HCT116 (cell line): ENCODE measurements around the gene GPAM. TPM values are rescaled to one million over a fixed set of nuclear protein-coding genes. Genes with fewer than 3 reads are reported as not detected.

Experiments
- ATAC-seq: fragments of 200-7000 bp; cut with Tn5 transposase; 2 replicates; pipeline ENCODE4 v1.9.1; 2020; ENCODE audit warnings: mild to moderate bottlenecking, moderate library complexity
- BruUV-seq: library from RNA; stranded (reverse); fragments of 400-500 nt; replicated peaks from 2 replicates; lab custom pipeline; 2021; lab: Mats Ljungman, UMichigan
- CTCF ChIA-PET: fragments of 300-600 bp; sonication (Branson Sonifier 250); formaldehyde crosslinking; loops from one replicate; lab custom pipeline; 2021; ENCODE audit warnings: antibody characterized with exemption; lab: Charles Lee
- POLR2A ChIA-PET: fragments of 300-600, 350-600 bp; sonication (Branson Sonifier 250); formaldehyde crosslinking; loops from one replicate; lab custom pipeline; 2021; ENCODE audit warnings: antibody characterized with exemption; lab: Charles Lee
- RAD21 ChIA-PET, 2 experiments: fragments of 300-600 bp; sonication (Branson Sonifier 250); formaldehyde crosslinking; loops; one replicate each; lab custom pipeline; 2023; ENCODE audit warnings: low total read pairs in 2 of 2; ENCODE audit not compliant: uncharacterized antibody in 2 of 2, unreplicated experiment in 2 of 2, low non-redundant PET in 1 of 2; lab: Charles Lee
- DNase-seq: peaks from one replicate; pipeline ENCODE4 v3.0.0-alpha.2; 2010; ENCODE audit warnings: low read depth, low spot score
- H2AFZ ChIP-seq: fragments of 200-600 bp; shearing (Covaris generic), sonication (generic); 2 replicates; pipeline ENCODE4 v1.6.1; 2017; ENCODE audit warnings: low read depth, mixed run types, mixed read lengths, antibody characterized with exemption, low read length; ENCODE audit not compliant: poor library complexity, severe bottlenecking
- H3K27ac ChIP-seq: 2 replicates; pipeline ENCODE4 v1.5.1; 2012; ENCODE audit warnings: low read depth, low read length
- H3K27me3 ChIP-seq: fragments of 200-600 bp; sonication (generic); 2 replicates; pipeline ENCODE4 v1.6.1; 2016; ENCODE audit warnings: mixed run types, low read length, mixed read lengths; ENCODE audit not compliant: insufficient read depth
- H3K36me3 ChIP-seq, 2 experiments: fragments of 200-500 bp in 1 of 2; fragments of 200-600 bp in 1 of 2; sonication (Bioruptor generic) in 1 of 2; sonication (generic) in 1 of 2; 2 replicates each; pipeline versions ENCODE4 v1.5.1 to v1.6.1; 2014 to 2016; ENCODE audit warnings: low read length in 2 of 2, inconsistent platforms in 1 of 2, mixed read lengths in 1 of 2, mixed run types in 1 of 2; ENCODE audit not compliant: insufficient read depth in 2 of 2, control insufficient read depth in 1 of 2
- H3K4me1 ChIP-seq, 2 experiments: fragments of 200-600 bp in 1 of 2; sonication (generic) in 1 of 2; 2 replicates each; pipeline versions ENCODE4 v1.5.1 to v1.6.1; 2012 to 2017; ENCODE audit warnings: low read length in 2 of 2, inconsistent platforms in 1 of 2, mild to moderate bottlenecking in 1 of 2, mixed read lengths in 1 of 2, mixed run types in 1 of 2, moderate library complexity in 1 of 2; ENCODE audit not compliant: insufficient read depth in 2 of 2, control insufficient read depth in 1 of 2
- H3K4me2 ChIP-seq: fragments of 200-600 bp; sonication (generic); 2 replicates; pipeline ENCODE4 v1.6.1; 2017; ENCODE audit warnings: mixed run types, low read length, mixed read lengths
- H3K4me3 ChIP-seq, 2 experiments: fragments of 200-600 bp in 1 of 2; sonication (generic) in 1 of 2; replicated peaks in 1 of 2; 2 replicates each; pipeline ENCODE4 v1.5.1; 2011 to 2016; ENCODE audit warnings: low read length in 2 of 2, control low read depth in 1 of 2, low read depth in 1 of 2, mild to moderate bottlenecking in 1 of 2, mixed read lengths in 1 of 2, mixed run types in 1 of 2
- H3K79me2 ChIP-seq: fragments of 200-600 bp; sonication (generic); 2 replicates; pipeline ENCODE4 v1.6.1; 2017; ENCODE audit warnings: mild to moderate bottlenecking, mixed run types, low read length, moderate library complexity, mixed read lengths; ENCODE audit not compliant: insufficient read depth
- H3K9ac ChIP-seq: fragments of 200-600 bp; sonication (generic); 2 replicates; pipeline ENCODE4 v1.6.1; 2016; ENCODE audit warnings: low read length, mixed read lengths
- H3K9me2 ChIP-seq: fragments of 200-600 bp; sonication (generic), shearing (Covaris generic); 2 replicates; pipeline ENCODE4 v1.6.1; 2017; ENCODE audit warnings: mixed run types, mild to moderate bottlenecking, moderate library complexity; ENCODE audit not compliant: insufficient read depth
- H3K9me3 ChIP-seq, 2 experiments: fragments of 200-500 bp in 1 of 2; fragments of 200-600 bp in 1 of 2; sonication (Bioruptor generic) in 1 of 2; sonication (generic) in 1 of 2; 2 replicates each; pipeline ENCODE4 v1.6.1; 2014 to 2017; ENCODE audit warnings: low read length in 2 of 2, mixed read lengths in 2 of 2, inconsistent platforms in 1 of 2, low read depth in 1 of 2, mild to moderate bottlenecking in 1 of 2, mixed run types in 1 of 2, moderate library complexity in 1 of 2; ENCODE audit not compliant: control insufficient read depth in 1 of 2, insufficient read depth in 1 of 2
- H4K20me1 ChIP-seq: fragments of 200-600 bp; sonication (generic), shearing (Covaris generic); 2 replicates; pipeline ENCODE4 v1.6.1; 2017; ENCODE audit warnings: mixed run types, mild to moderate bottlenecking, moderate library complexity; ENCODE audit not compliant: insufficient read depth
- ATF3 ChIP-seq: IDR thresholded peaks from 2 replicates; pipeline ENCODE4 v1.6.1; 2012
- CBX3 ChIP-seq: IDR thresholded peaks from 2 replicates; pipeline ENCODE4 v1.6.1; 2012; ENCODE audit warnings: low read depth
- CEBPB ChIP-seq: IDR thresholded peaks from 2 replicates; pipeline ENCODE4 v1.6.1; 2012; ENCODE audit warnings: low read depth
- CTCF ChIP-seq, 3 experiments: fragments of 200-600 bp in 1 of 3; sonication (generic) in 1 of 3; IDR thresholded peaks in 2 of 3; conservative IDR thresholded peaks in 1 of 3; 2 replicates each; pipeline ENCODE4 v1.5.1; 2012 to 2017; ENCODE audit warnings: low read depth in 2 of 3, low read length in 2 of 3, antibody characterized with exemption in 1 of 3, borderline replicate concordance in 1 of 3, control low read depth in 1 of 3, mild to moderate bottlenecking in 1 of 3, mixed read lengths in 1 of 3, mixed run types in 1 of 3, moderate library complexity in 1 of 3; ENCODE audit not compliant: insufficient read depth in 1 of 3
- EGR1 ChIP-seq: IDR thresholded peaks from 2 replicates; pipeline ENCODE4 v1.6.1; 2012; ENCODE audit warnings: low read depth
- EZH2 ChIP-seq: fragments of 200-600 bp; sonication (generic); IDR thresholded peaks from 2 replicates; pipeline ENCODE4 v1.6.1; 2017; ENCODE audit warnings: antibody characterized with exemption, mixed run types
- EZH2phosphoT487 ChIP-seq: fragments of 200-600 bp; IDR thresholded peaks from 2 replicates; pipeline ENCODE4 v1.6.1; 2018; ENCODE audit warnings: antibody characterized with exemption, borderline replicate concordance
- JUND ChIP-seq: IDR thresholded peaks from 2 replicates; pipeline ENCODE4 v1.6.1; 2012
- MAX ChIP-seq: IDR thresholded peaks from 2 replicates; pipeline ENCODE4 v1.6.1; 2012
- POLR2A ChIP-seq: IDR thresholded peaks from 2 replicates; pipeline ENCODE4 v1.7.0; 2011; ENCODE audit warnings: borderline replicate concordance; ENCODE audit not compliant: insufficient read depth, insufficient read length; ENCODE audit errors: extremely low read depth
- REST ChIP-seq: IDR thresholded peaks from 2 replicates; pipeline ENCODE4 v1.6.1; 2012; ENCODE audit warnings: low read depth
- TCF7L2 ChIP-seq: IDR thresholded peaks from 2 replicates; pipeline ENCODE4 v1.7.0; 2011; ENCODE audit warnings: borderline replicate concordance, inconsistent platforms; ENCODE audit not compliant: insufficient read depth, insufficient read length; ENCODE audit errors: extremely low read depth
- ZBTB33 ChIP-seq: IDR thresholded peaks from 2 replicates; pipeline ENCODE4 v1.6.1; 2011; ENCODE audit warnings: mild to moderate bottlenecking, low read length, moderate library complexity; ENCODE audit not compliant: insufficient replicate concordance; ENCODE audit errors: extremely low read depth
- ZFX ChIP-seq: fragments of 450-650 bp; IDR thresholded peaks from 2 replicates; pipeline ENCODE4 v1.6.1; 2017
- intact Hi-C: fragments of 100-400 bp; cut with micrococcal nuclease; formaldehyde crosslinking; loops from 2 replicates; pipeline ENCODE4 v1.10.0; 2022
- total RNA-seq: library from RNA; stranded (reverse); gene quantifications from one replicate; pipeline ENCODE4 v1.2.1, GENCODE V29; 2021; ENCODE audit not compliant: unreplicated experiment

The GPAM gene
- total RNA-seq, 1 experiment from 2014 or later, result 19.3 TPM

GRCh38 chr10:112218960-112219359 lies 35.4 kb upstream of the GPAM start:
- no peak overlapping the region for H2AFZ ChIP-seq
- TF ChIP-seq CEBPB, result no peak
- no peak for TF ChIP-seq ZFX
- TF ChIP-seq MAX, result no peak
- TF ChIP-seq EGR1, result no peak
- no peak for TF ChIP-seq POLR2A
- TF ChIP-seq EZH2phosphoT487, result no peak
- TF ChIP-seq JUND, result no peak
- no peak for TF ChIP-seq CTCF (IDR thresholded peaks at IDR 0.05 in 2 of 3, conservative IDR thresholded peaks at IDR 0.05 in 1 of 3; ENCODE audit: borderline replicate concordance in 1 of 3, insufficient read depth in 1 of 3, low read depth in 2 of 3, low read length in 2 of 3)
- TF ChIP-seq CBX3, result no peak
- no peak for TF ChIP-seq EZH2
- TF ChIP-seq ATF3, result no peak
- TF ChIP-seq ZBTB33, result no peak
- TF ChIP-seq REST, result no peak
- TF ChIP-seq TCF7L2, result no peak
- H3K9me3 ChIP-seq, result 0 out of 4 replicates have a peak, but pooled peaks cover 0 to 5% of the 10 kb centered on the region in 2 experiments
- no TSS peak for BruUV-seq
- H3K27ac ChIP-seq, result no peak overlapping the region
- H3K4me1 ChIP-seq, result no peaks in the 10 kb centered on the region
- H3K4me3 ChIP-seq, result no peak overlapping the region
- no peaks in the 10 kb centered on the region for H3K36me3 ChIP-seq
- intact Hi-C loops, result no loop called here
- H3K4me2 ChIP-seq, result no peak overlapping the region
- no peaks in the 10 kb centered on the region for H4K20me1 ChIP-seq
- H3K79me2 ChIP-seq, result no peaks in the 10 kb centered on the region
- RAD21 ChIA-PET, result no interaction called here
- CTCF ChIA-PET, result no interaction called here
- no peak for ATAC-seq
- H3K9me2 ChIP-seq, result no peaks in the 10 kb centered on the region
- H3K27me3 ChIP-seq, result no peaks in the 10 kb centered on the region; the same call in 1 of the 2 replicates
- H3K9ac ChIP-seq, result no peak overlapping the region
- no peak for DNase-seq
- POLR2A ChIA-PET, result no interaction called here
